Fibroblast of pulmonary artery (primary cell): ENCODE data around the gene NPBWR2.

Experiments
- DNase-seq: peaks from one replicate; pipeline ENCODE4 v3.0.0-alpha.2; 2010; ENCODE audit warnings: low read depth
- H3K4me3 ChIP-seq: replicated peaks from 2 replicates; pipeline ENCODE4 v1.5.1; 2011; ENCODE audit warnings: low read depth, mild to moderate bottlenecking, control low read depth, low read length, moderate library complexity
- TF ChIP-seq, protein P1 (sequence below): IDR thresholded peaks from 2 replicates; pipeline ENCODE4 v1.5.1; 2011; ENCODE audit warnings: mild to moderate bottlenecking, control low read depth, low read length, inconsistent platforms; ENCODE audit errors: missing control alignments

The NPBWR2 gene

GRCh38 chr20:64148581-64148980, 41.2 kb upstream of the NPBWR2 start:
- no peak for DNase-seq
- H3K4me3 ChIP-seq: no peak overlapping the region
- TF ChIP-seq, protein P1, sequence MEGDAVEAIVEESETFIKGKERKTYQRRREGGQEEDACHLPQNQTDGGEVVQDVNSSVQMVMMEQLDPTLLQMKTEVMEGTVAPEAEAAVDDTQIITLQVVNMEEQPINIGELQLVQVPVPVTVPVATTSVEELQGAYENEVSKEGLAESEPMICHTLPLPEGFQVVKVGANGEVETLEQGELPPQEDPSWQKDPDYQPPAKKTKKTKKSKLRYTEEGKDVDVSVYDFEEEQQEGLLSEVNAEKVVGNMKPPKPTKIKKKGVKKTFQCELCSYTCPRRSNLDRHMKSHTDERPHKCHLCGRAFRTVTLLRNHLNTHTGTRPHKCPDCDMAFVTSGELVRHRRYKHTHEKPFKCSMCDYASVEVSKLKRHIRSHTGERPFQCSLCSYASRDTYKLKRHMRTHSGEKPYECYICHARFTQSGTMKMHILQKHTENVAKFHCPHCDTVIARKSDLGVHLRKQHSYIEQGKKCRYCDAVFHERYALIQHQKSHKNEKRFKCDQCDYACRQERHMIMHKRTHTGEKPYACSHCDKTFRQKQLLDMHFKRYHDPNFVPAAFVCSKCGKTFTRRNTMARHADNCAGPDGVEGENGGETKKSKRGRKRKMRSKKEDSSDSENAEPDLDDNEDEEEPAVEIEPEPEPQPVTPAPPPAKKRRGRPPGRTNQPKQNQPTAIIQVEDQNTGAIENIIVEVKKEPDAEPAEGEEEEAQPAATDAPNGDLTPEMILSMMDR: no peak

- H3K4me3 ChIP-seq: no peak overlapping the region
- TF ChIP-seq, protein P1: no peak
- DNase-seq: no peak
Measured at GRCh38 chr20:64146936-64147477, 39.6 kb upstream of the NPBWR2 start.

- no peak for DNase-seq
- TF ChIP-seq, protein P1: no peak
- H3K4me3 ChIP-seq: no peak overlapping the region
Measured at GRCh38 chr20:64146301-64146935, 39.1 kb upstream of the NPBWR2 start.

DNA sequence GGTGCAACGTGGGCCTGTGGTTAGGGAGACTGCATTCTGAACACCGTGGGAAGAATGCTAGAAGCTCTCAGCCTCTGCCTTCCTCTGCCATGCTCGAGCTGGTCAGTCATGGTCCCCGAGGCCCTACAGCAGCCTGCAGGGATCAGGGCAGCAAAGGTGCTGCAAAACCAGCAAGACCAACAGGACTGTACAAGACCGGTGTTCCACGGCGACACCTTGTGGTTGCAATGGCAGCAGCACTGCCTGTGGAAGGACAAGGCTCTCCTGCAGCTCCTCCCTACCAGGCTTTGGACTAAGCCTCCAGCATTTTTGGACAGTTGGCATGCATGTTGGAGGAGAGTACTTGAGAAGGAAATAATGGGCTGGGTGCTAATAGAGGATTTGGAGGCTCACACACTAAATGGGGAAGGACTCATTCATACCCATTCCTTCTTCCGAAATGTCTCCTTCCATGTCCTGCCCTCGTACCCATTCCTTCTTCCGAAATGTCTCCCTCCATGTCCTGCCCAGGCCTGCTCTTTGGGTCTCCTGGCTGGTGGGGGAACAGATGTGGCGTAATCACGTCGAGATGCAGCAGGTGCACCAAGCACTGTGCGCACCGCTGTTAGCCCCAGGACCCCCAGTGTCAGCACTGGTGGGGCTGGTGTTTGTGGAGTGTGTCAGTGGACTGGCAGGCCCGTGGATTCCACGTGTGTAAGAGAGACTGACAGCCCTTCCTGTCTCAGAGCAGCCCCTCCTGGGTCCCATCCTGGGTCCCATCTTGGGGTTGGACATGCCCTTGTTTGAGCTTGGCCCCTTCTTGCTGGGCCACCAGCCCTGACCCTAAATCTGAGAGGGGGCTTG, 38.3 kb upstream of the NPBWR2 start:
- TF ChIP-seq, protein P1: peak; percentile 11
- no peak overlapping the region for H3K4me3 ChIP-seq
- DNase-seq: no peak

- H3K4me3 ChIP-seq: no peak overlapping the region
- TF ChIP-seq, protein P1: no peak
- no peak for DNase-seq
Measured at GRCh38 chr20:64144144-64144912, 37.0 kb upstream of the NPBWR2 start.

- no peak overlapping the region for H3K4me3 ChIP-seq
- TF ChIP-seq, protein P1: no peak
- DNase-seq: no peak
Measured at GRCh38 chr20:64143018-64143801, 35.8 kb upstream of the NPBWR2 start.
